Ramos (cell line): ENCODE results near the gene ASTN2.
"Not testable (repeated sequence)": the region's sequence is repeated elsewhere in the genome, so short reads cannot be mapped to it uniquely, and the experiment has no call there.

Experiments
- in situ Hi-C: fragments of 300-500 bp; cut with MboI; formaldehyde crosslinking; loops from one replicate; pipeline ENCODE4 v1.14.3; 2022; ENCODE audit warnings: low sequenced_read_pairs; ENCODE audit not compliant: unreplicated experiment

The ASTN2 gene

DNA sequence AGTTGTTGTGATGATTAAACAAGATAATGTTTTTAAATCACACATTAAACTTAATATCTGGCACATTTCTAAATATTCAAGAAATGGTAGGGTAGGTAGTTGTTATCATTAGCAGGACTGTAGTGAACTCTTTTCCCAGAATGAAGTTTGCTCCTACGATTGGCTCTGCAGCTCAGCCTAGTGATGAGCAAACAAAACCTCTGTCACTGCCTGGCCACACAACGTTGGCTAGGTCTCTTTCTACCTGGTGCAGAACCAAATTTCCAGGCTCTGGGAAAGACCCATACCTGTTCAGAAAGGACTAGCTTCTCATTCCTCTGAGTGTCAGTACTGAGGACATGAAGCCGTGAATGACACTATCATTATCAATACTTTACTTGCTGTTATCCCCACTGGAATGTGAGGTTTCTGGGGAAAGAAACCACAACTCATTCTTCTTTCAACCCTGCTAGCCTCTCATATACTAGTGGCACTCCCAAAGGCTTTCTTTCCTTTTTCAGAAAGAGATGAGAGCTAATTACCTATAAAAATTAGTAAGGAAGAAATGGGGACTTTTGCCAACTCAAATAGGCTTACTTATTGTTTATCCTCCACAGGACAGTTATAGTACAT, 947.0 kb downstream of the ASTN2 start:
- in situ Hi-C loops = no loop called here

- in situ Hi-C loops = no loop called here
Observed at GRCh38 chr9:116466271-116467235, 948.3 kb downstream of the ASTN2 start.

- in situ Hi-C loops = no loop called here
Observed at GRCh38 chr9:116465576-116466270, 949.1 kb downstream of the ASTN2 start.

DNA sequence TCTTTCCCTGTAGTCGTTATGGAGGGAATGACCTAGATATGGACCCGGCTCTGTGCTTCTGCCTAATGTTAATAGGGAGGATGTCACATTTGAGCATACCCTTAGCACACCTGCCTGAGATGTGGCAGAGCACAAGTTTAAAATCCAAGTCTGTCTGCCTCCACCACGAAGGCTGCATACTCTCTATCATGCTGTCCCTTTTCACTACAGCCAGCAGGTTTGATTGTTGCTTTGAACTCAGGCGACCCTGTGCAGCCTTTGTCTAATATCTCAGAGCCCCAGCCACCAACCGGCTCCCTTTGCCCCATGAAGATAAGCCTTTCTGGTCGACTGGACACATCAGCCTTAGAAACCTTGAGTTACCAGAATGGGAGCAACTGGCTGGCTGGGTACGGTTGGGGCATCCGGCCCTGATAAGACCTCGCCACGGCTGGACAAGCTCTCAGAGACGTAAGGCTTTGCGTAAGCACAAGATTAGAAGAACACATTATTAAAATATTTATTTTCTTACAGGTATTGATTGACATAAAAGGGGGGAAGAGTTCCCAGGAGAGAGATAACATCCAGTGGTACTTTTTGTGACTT, 949.8 kb downstream of the ASTN2 start:
- in situ Hi-C loops = no loop called here

DNA sequence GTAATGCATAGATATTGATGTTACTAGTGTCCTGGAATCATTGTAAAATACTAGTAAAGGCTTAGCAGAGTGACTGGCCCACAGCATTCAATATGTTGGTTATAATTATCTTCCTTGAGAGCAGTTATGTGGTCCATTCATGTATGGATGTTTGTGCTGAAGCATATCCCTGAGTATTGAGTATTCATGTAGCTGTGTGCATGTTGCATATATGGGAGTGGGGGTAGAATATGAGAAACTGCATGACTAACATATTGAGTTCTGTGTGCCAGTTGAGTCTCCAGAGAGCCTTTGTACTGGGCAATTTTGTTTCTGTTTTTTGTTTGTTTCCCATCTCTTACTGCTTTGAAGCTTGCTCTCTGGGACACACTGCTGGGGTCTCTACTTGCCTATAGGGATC, 950.4 kb downstream of the ASTN2 start:
- in situ Hi-C loops = no loop called here

DNA sequence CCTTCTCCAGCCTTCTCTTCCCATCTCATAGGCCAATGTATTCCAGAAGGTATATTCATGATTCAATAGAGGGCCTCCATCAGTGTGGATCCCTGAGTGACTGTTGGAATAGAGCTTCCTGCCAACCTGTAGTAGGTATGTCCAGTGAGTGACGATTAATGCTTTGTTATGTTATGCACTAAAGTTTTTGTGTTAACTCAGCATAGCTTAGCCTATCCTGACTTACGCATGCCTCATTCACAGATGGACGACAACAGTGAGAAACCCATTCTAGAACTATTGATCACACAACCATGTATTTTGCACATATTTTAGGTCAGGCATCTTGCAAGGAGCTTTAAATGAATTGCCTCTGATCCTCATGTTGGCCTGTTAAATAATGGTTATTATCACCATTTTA, 953.2 kb downstream of the ASTN2 start:
- in situ Hi-C loops = no loop called here

- in situ Hi-C loops = no loop called here
Observed at GRCh38 chr9:116460026-116460425, 954.8 kb downstream of the ASTN2 start.

DNA sequence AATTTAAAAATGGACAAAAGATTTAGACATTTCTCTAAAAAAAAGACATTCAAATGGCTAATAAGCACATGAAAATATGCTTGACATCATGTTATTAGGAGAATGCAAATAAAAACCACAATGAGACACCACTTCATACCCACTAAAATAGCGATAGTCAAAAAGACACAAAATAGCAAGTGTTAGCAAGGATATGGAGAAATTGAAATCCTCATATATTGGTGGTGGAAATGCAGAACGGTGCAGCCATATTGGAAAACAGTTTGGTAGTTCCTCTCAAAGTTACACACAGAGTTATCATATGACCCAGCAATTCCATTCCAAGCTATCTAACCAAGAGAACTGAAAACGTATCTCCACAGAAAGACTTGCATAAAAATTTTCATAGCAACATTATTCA, 955.3 kb downstream of the ASTN2 start:
- in situ Hi-C loops = no loop called here

GRCh38 chr9:116456490-116457088, 958.3 kb downstream of the ASTN2 start:
- in situ Hi-C loops = no loop called here

DNA sequence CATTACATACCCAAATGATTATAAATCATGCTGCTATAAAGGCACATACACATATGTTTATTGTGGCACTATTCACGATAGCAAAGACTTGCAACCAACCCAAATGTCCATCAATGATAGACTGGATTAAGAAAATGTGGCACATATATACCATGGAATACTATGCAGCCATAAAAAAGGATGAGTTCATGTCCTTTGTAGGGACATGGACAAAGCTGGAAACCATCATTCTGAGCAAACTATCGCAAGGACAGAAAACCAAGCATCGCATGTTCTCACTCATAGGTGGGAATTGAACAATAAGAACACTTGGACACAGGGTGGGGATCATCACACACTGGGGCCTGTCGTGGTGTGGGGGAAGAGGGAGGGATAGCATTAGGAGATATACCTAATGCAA, 960.3 kb downstream of the ASTN2 start:
- in situ Hi-C loops = not testable (repeated sequence)

GRCh38 chr9:116453785-116454184, 961.1 kb downstream of the ASTN2 start:
- in situ Hi-C loops = no loop called here

GRCh38 chr9:116452634-116453033, 962.2 kb downstream of the ASTN2 start:
- in situ Hi-C loops = no loop called here

- in situ Hi-C loops = no loop called here
Observed at GRCh38 chr9:116452227-116452626, 962.6 kb downstream of the ASTN2 start.

- in situ Hi-C loops = no loop called here
Observed at GRCh38 chr9:116451500-116452115, 963.2 kb downstream of the ASTN2 start.

- in situ Hi-C loops = no loop called here
Observed at GRCh38 chr9:116450378-116451139, 964.3 kb downstream of the ASTN2 start.

DNA sequence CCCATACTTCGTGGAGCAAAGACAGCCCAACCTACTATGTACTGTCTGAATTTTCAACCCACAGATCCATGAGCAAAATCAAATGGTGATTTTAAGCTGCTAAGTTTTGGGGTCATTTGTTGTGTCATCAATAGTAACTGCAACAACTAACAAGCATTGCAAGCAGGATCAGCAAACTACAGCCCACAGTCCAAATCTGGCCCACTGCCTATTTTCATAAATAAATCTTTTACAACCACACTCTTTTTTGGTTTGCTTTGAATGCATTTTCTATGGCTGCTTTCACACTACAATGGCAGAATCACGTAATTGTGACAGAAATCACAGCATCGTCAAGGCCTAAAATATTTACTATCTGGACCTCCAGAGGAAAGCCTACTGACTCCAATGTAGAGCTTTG, 964.9 kb downstream of the ASTN2 start:
- in situ Hi-C loops = no loop called here

GRCh38 chr9:116448431-116448830, 966.4 kb downstream of the ASTN2 start:
- in situ Hi-C loops = no loop called here

- in situ Hi-C loops = no loop called here
Observed at GRCh38 chr9:116447934-116448333, 966.9 kb downstream of the ASTN2 start.

DNA sequence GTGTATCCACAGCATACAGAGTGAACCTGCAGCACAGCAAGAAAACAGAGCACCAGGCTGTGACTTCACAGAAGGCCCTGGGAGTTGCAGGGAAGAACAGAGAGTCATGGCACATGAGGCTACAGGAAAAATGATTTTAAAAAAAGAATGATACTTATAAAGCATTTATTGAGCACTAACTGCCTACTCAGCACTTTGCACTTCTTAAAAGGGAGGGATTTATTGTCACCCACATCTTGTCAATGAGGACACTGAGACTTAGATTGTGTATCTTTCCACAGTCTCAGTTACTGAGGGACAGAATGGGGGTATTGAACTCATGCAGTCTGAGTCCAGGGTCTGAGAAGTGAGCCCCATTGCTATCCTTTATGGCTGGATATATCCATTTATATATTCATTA, 972.3 kb downstream of the ASTN2 start:
- in situ Hi-C loops = no loop called here
